HG03571 (cell line): Measurements from ENCODE around the gene ETF1.

Source experiments
- ATAC-seq: cut with Tn5 transposase; IDR thresholded peaks from one replicate; pipeline ENCODE4 v1.9.1; 2021; ENCODE audit not compliant: unreplicated experiment

The ETF1 gene

DNA sequence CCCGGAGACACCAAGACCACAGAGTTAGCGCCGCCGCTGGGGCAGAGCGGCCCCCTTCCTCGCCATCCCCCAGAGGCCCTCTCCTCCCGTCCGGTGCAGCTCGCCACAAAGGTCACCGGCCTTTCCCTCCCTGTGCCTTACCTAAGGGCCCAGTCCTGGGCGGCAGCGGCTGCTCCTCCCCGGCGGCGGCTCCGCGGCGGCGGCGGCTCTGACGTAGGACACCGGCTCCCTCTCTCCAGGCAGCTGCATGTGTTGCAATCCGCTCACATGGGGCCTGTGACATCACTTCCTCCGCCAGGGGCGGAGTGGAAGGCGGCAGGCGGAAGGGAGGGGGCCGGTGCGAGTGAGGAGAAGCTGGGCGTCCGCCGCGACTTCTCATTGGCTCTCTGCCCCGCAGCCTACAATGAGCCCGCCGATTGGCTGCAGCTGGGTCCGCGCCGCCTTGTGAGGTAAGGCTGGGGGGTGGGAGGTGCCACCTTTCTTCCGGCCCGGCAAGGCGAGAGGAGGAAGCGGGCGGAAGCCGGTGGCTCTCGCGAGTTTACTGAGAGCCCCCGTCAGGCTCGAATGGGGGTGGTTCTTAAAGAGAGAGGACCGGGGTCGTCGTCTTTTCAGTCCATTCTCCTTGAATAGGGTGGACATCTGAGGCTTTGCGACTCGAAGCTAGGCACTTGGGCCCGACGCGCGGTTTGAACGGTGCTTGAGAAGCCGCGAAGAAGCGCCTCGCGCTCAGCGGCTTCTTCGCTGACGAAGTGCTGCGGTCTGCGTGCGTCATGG, at the start of gene ETF1:
ETF1 (minus strand) TSS at position 281 of the 774 bp plus-strand sequence. CDS start 318 bp downstream, outside the sequence.
- peak; percentile 91 for ATAC-seq

DNA sequence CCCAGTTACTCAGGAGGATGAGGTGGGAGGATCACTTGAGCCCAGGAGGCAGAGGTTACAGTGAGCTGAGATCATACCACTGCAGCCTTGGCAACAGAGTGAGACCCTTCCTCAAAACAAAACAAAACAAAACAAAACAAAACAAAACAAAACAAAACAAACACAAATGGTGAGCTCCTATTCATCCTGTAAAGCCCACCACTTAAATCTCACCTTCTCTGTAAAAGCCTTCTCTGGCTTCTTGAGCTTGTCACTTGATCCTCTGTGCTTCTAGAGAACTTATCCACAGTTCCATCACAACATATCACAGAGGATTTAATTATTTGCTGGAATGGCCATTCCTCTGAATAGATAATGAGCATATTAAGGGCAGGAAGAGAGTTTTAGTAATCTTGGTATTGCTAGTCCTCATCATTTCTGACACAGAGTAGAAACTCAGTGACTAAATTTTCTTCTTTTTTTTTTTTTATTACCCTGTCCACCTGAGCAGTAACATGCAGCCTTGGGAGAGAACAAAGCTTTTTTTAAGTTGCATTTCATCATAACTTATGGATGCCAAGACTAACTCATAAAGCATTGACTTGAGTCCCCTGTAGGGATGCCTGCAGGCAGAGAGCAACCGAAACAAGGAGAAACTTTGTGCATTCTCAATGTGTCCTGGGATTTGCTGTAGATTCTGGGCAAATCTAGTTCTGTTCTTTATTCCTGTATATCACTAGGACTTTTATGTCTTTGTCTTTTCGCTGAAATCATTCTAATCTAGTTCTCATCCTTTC, 45.2 kb upstream of the ETF1 start:
- ATAC-seq: no peak

DNA sequence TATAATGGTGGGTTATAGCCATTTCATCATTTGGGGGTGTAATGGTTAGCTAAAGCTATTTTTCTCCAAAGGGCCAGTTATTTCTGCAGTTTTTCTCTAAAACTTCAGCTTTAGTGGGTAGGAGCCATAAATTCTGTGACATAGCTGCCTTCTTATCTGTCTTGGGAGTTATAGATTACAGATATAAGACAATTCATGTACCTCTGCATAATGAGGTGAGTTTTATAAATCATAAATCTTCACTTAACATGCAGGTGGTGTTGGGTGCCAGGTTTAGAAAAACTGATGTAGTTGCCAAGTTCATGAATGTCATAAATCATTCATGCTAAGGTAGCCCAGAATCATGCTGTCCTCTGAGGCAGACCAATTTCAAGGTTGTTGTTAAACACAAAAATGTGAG, 42.1 kb upstream of the ETF1 start:
- ATAC-seq: no peak

DNA sequence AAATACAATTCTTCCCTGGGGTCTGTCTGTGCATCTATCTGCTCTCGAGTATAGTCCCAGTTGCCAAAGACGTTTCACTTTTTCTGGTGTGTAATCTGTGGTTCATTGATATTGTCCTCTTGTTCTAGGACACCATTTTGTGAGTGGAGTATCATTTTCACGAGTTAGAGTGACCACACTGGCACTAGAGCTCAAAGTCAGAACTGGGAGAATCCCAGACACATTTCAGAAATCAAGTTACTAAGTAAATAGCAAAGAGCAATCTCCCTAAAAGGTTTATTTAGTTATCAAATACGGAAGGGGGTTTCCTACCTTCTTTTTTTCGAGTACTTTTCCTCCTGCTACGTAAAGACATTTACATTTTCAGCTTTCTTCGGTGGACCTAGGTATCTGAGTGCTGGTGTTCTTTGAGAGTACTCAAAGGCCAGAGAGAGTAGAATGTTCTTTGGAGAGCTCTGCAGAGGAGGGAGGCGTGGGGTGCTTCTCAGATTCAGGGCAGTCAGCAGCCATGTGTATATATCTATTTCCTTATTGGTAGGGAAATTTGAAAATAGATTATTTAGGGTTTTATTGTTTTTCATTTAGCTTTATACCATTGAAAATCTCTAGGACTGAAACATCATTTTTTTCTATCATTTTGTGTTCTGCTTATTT, 41.1 kb upstream of the ETF1 start:
- no peak for ATAC-seq

DNA sequence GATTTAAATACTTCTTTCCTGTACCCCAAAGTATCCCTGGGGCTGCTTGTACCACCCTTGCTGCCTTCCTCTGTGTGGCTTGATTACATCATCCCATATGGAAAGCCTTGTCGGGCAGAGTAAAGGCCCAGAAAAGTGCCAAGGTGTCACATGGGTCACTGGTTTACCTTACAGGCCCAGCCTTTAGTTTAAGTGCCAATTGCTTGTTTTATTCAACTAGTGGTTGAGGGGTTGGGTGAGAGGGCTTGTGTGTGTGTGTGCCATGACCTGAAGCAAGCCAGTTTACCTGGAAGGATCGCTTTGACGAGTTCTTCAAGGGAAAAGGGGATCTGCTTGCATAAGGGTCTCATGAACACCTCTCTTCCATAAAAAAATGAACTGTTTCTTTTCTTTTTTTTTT, 39.9 kb upstream of the ETF1 start:
- no peak for ATAC-seq

DNA sequence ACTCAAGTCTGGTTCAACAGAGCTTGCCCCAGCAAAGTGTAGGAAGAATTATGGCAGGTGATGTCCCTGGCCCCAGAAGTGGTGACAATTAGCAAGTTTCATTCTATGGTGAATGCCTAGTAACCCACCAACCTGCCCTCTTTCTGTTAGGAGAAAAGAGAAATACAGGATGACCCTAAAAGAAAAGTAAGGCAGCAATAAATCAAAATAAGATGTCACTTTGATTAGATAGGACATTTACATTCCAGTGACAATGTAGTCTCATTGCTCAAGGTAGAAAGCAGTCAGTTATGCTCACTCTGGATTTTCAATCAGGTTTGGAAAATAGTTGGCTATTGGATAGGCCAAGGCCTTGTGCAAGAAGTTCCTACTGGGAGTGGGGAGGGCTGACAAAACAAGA, 37.7 kb upstream of the ETF1 start:
- no peak for ATAC-seq

DNA sequence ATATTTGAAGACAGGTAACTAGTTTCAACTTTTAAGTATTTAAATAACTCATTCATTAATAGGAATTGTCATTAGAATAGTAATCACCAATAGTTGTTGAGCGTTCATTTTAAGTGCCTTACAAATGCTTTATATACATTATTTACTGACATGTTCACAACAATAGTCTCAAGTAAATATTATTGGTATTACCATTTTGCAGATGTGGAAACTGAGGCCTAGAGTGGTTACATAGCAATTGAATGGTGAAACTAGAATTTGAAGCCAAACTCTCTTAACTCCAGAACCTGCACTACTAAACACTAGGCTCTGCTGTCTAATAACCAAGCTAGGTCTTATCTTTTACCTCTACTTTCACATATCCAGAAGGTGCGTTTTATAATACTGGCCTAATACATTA, 37.0 kb upstream of the ETF1 start:
- no peak for ATAC-seq

DNA sequence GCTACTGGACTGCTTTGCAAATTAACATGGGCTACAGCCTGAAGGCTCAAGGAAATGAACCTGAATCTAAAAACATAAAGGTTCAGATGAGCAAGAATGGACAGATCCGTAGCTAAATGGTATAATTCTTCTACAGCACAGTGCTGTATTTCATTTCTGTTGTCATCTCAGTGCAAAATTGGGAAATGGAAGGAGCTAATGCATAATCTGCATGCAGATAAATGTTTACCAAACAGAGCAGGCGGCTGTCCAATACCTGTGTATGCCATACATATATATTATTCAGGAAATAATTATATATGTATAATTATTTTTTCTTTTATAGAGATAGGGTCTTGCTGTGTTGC, 36.5 kb upstream of the ETF1 start:
- ATAC-seq: no peak

DNA sequence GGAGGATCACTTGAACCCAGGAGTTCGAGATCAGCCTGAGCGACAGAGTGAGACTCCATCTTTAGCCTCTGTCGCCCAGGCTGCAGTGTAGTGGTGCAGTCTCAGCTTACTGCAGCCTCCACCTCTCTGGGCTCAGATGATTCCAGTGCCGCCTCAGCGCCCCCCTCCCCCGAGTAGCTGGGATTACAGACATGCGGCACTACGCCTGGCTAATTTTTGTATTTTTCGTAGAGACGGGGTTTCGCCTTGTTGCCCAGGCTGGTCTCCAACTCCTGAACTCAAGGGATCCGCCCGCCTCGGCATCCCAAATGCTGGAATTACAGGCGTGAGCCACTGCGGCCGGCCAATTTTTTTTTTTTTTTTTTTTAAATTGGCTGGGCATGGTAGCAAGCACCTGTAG, 34.4 kb upstream of the ETF1 start:
- ATAC-seq: no peak

DNA sequence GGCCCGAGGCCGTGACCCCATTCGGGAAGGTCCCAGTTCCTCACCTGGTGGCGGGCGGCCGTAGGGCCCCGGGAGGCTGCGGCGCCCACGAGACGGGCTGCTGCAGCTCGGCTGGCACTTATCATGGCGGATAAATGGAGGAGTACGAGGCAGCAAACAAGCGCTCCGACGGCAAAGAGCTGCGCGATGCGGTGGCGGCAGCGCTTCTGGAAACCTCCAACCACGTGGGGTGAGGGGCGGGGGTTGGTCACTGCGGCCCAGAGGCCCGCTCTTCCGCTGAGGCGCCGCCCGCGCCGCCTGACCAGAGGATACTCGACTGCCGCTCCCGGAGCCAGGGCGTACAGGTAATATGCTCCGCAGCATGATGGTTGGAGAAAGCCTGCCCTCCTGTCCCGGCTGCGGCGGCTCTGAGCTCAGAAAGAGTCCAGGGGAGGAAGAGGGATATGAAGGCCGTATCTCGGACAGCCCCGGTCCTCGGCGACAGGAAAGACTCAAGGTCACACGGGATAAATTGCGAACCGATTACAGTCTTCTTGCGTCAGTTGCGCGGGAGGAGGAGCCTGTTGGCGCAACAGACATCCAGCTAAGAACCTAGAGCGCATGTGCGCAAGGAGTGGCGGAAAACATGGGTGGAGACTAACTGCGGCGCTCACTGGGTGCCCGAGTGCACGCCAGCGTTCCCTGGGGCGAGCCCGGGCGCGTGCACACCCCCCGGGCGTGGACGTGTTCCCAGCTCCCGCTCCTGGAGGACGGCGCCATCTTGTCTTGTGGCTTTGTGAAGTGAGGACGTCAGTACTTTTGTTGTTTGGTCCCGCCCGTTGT, 32.4 kb upstream of the ETF1 start, which contains the start of gene HSPA9:
HSPA9 (minus strand) TSS at position 208 of the 822 bp plus-strand sequence; CDS start at position 125, 83 bp downstream.
- peak; percentile 82 for ATAC-seq

DNA sequence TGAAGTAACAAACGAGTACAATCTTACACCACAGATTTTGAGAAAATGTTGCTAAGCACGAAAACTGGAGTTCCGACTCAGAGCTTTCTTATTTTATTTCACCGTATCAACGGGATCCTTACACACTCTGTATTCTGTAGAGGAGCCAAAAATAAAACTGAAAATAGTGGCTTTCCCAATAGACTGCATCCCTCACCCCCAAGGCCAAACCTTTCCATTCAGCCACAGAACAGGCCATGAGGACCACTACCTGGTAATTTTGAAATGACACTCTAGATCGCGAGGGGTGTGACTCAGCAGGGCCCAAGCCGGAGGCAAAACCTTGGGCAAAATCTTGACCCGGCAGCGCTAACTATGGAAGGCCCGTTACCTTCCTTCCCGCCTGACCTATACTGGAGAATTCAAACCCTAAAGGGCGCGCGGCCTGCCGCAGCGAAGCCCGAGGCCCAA, 31.7 kb upstream of the ETF1 start:
- ATAC-seq: no peak

DNA sequence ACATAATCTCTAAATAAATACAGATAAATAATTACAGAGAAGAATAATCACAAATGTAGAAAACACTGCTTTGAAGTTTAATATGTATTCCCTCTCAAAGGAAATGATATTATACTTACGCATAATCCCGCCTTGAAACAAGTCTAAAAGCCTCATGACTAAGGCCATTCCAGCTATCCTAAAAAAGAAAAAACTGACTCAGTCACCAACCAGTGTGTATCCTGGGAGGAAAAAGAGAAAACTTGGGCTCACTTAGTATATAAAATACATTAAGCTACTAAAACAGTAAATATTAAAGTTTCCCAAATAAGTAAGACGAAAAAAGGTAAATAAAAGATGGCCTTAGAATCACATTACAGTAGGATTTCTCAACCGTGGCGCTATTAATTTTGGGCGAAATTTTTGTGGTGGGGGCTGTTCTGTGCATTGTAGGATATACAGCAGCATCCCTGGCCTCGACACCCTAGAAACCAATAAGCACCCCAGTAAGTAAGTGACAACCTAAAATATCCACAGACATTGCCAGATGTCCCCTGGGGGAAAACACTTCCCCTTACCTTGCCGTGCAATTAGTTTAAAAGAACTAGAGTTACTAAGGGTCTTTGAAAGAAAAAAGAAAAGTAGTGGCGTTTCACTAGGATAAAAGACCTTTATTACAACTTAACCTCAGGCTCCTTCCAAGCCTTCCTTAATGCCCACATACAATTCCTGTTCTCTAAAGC, 31.1 kb upstream of the ETF1 start:
- ATAC-seq: no peak

DNA sequence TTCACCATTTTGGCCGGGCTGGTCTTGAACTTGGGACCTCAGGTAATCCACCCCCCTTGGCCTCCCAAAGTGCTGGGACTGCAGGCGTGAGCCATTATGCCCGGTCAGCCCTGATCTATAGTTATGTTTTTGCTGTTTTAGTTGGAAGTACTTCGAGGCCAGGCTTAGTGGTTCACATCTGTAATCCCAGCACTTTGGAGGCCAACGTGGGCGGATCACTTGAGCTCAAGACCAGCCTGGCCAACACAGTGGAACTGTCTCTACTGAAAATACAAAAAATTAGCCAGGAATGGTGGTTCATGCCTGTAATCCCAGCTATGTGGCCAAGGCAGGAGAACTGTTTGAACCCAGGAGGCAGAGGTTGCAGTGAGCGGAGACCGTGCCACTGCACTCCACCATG, 30.2 kb upstream of the ETF1 start:
- no peak for ATAC-seq

DNA sequence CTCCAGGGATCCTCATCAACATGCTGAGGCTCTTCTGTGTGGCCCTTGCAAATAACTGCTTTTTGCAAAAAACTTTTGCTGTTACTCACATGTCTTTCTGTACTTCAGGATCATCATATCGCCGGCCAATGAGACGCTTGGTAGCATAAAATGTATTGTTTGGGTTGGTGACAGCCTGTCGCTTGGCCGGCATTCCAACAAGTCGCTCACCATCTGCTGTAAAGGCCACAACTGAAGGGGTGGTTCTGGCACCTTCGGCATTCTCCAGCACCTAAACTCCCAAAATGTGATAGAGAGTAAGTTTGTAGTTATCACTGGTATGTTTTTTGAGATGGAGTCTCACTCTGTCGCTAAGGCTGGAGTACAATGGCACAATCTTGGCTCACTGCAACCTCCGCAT, 27.8 kb upstream of the ETF1 start:
- no peak for ATAC-seq

DNA sequence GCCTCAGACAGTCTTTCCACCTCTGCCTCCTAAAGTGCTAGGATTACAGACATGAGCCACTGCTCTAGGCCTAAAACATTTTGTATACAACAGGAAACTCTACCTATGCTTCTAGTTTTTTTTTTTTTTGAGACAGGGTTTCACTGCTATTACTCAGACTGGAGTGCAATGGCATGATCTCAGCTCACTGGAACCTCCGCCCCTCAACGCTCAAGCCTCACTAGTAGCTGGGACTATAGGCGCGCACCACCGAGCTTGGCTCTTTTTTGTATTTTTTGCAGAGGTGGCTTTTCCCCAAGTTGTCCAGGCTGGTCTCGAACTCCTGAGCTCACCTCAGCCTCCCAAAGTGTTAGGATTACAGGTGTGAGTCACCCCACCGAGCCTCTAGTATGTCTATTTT, 26.7 kb upstream of the ETF1 start:
- no peak for ATAC-seq

DNA sequence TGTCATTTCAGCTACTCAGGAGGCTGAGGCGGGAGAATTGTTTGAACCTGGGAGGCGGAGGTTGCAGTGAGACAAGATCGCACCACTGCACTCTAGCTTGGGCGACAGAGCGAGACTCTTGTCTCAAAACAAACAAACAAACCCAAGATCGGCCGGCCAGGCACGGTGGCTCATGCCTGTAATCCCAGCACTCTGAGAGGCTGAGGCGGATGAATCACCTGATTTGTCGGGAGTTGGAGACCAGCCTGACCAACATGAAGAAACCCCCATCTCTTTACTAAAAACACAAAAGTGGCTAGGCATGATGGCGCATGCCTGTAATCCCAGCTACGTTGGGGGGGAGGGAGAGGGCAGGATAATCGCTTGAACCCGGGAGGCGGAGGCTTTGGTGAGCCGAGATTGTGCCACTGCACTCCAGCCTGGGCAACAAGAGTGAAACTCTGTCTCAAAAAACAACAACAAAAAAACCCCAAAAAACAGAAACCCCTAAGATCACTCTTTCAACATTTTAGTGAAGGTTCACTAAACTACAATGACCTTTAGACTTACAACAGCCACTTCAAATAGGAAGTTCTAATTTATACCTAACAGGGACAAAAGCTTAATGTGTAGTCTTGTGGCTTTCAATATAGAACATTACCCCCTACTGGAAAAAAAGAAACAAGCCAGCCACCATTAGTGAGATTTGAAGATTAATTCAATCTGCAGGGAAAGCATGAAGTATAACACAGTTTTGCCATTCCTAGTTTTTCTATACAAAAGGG, 25.2 kb upstream of the ETF1 start:
- ATAC-seq: no peak

DNA sequence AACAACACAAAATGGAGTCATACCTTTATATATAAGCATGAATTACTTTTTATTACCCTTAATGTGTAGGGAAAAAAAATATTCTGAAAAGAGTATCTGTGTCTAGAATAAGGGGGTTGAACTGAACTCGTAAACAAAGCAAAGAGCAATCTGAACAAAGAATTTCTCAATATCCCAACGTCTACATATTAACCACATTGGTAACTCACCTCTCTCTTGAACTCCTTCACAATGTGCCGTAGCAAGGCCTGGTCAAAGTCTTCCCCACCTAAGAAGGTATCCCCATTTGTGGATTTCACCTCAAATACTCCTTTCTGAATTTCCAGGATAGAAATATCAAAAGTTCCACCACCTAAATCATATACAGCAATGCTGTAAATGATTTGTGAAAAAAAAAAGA, 23.8 kb upstream of the ETF1 start:
- no peak for ATAC-seq

DNA sequence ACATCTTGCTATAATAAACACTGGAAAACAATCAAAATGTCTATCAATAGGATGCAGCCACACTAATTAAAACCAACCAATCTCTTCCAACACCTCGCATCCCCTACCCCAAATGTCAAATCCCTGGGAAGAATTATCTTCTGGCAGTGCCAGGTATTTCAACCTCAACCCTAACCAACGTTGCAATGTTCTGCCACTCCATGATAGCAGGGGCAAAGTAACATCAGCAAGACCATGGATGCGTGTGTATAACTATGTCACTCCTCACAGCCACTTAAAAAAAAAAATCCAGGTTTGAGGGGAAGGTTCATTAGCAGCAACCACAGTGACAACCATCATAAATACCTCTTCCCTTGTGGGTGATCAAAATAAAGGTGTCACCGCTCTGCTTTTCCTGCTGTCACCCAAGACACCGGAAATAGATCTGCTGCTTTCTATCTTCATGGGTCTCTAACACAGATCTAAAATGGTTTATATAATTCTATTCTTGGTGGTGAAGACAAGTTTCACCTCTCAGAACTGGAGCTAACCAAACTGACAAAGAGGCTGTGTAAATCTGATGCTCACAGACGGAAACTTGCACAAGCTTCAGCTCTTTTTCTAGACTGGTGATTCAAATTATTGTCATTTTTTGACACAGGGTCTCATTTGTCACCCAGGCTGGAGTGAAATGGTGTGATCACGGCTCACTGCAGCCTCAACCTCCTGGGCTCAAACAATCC, 22.2 kb upstream of the ETF1 start:
- ATAC-seq: no peak

DNA sequence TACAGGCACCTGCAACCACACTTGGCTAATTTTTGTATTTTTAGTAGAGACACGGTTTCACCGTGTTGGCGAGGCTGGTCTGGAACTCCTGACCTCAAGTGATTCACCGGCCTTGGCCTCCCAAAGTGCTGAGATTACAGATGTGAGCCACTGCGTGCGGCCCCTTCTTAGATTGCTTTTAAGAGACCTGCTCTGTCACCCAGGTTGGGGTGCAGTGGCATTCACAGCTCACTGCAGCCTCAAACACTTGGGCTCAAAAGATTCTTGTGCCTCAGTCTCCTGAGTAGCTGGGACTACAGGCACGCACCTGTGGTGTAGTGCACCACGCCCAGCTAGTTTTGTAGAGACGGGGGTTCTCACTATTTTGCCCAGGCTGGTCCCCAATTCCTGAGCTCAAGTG, 21.2 kb upstream of the ETF1 start:
- no peak for ATAC-seq
